B cell (primary cell): ENCODE data around the gene KHK. TPM values are rescaled to one million over a fixed set of nuclear protein-coding genes. Genes with fewer than 3 reads are reported as not detected.

Experiments used
- ATAC-seq: fragments of 200-7000 bp; cut with Tn5 transposase; one replicate; pipeline ENCODE4 v1.10.0; 2021; ENCODE audit warnings: low read depth, mild to moderate bottlenecking, moderate number of reproducible peaks, moderate library complexity
- CTCF ChIA-PET: fragments of 350-600 bp; sonication (Branson Sonifier 250); formaldehyde crosslinking; loops from one replicate; lab custom pipeline; 2021; ENCODE audit warnings: antibody characterized with exemption, inconsistent platforms; lab: Charles Lee
- POLR2A ChIA-PET: fragments of 350-600 bp; sonication (Branson Sonifier 250); formaldehyde crosslinking; loops from one replicate; lab custom pipeline; 2021; ENCODE audit warnings: antibody characterized with exemption; lab: Charles Lee
- DNase-seq: peaks from one replicate; pipeline ENCODE4 v3.0.0; 2013
- H2AFZ ChIP-seq: 2 replicates; pipeline ENCODE4 v1.6.1; 2012; ENCODE audit warnings: mild to moderate bottlenecking, low read depth, low read length; ENCODE audit not compliant: insufficient read depth, poor library complexity, severe bottlenecking
- H3K27ac ChIP-seq, 2 donors: 1 replicate in 1 of 2; 2 replicates in 1 of 2; pipeline ENCODE4 v1.5.1; 2012 to 2013; ENCODE audit warnings: low read length in 2 of 2, mild to moderate bottlenecking in 2 of 2, moderate library complexity in 1 of 2
- H3K27me3 ChIP-seq, 4 experiments: fragments of 200-600 bp in 1 of 4; sonication (generic) in 1 of 4; replicated peaks in 1 of 4; 1 replicate in 2 of 4; 2 replicates in 2 of 4; pipeline versions ENCODE4 v1.6.1 to v1.7.0; 2013 to 2016; ENCODE audit warnings: low read length in 3 of 4, mild to moderate bottlenecking in 2 of 4, mixed read lengths in 1 of 4, moderate library complexity in 1 of 4; ENCODE audit not compliant: insufficient read depth in 4 of 4, control insufficient read depth in 3 of 4; ENCODE audit errors: control extremely low read depth in 1 of 4
- H3K36me3 ChIP-seq, 2 experiments: replicated peaks in 1 of 2; 1 replicate in 1 of 2; 2 replicates in 1 of 2; pipeline versions ENCODE4 v1.6.1 to v1.7.1; 2013; ENCODE audit warnings: low read length in 1 of 2; ENCODE audit not compliant: insufficient read depth in 2 of 2, control insufficient read depth in 1 of 2; ENCODE audit errors: control extremely low read depth in 1 of 2, extremely low read depth in 1 of 2
- H3K4me1 ChIP-seq, 2 donors: fragments of 200-600 bp in 1 of 2; sonication (generic) in 1 of 2; 1 replicate in 1 of 2; 2 replicates in 1 of 2; pipeline versions ENCODE4 v1.5.1 to v1.6.1; 2013 to 2017; ENCODE audit warnings: low read length in 2 of 2; ENCODE audit not compliant: control insufficient read depth in 2 of 2, insufficient read depth in 2 of 2
- H3K4me2 ChIP-seq: replicated peaks from 2 replicates; pipeline ENCODE3; 2012; ENCODE audit warnings: mild to moderate bottlenecking, low read depth, low read length; ENCODE audit not compliant: poor library complexity, severe bottlenecking
- H3K4me3 ChIP-seq, 5 experiments: fragments of 200-600 bp in 1 of 5; sonication (generic) in 1 of 5; 1 replicate in 3 of 5; 2 replicates in 2 of 5; pipeline versions ENCODE4 v1.5.1 to v1.7.0; 2011 to 2016; ENCODE audit warnings: low read length in 4 of 5, mild to moderate bottlenecking in 4 of 5, low read depth in 2 of 5, control low read depth in 1 of 5, moderate library complexity in 1 of 5; ENCODE audit not compliant: insufficient read depth in 1 of 5; ENCODE audit errors: control extremely low read depth in 1 of 5, extremely low read depth in 1 of 5
- H3K79me2 ChIP-seq: fragments of 200-600 bp; sonication (generic); one replicate; pipeline ENCODE4 v1.6.0; 2016; ENCODE audit warnings: low read length; ENCODE audit not compliant: control insufficient read depth, insufficient read depth
- H3K9ac ChIP-seq: fragments of 200-600 bp; sonication (generic); 2 replicates; pipeline ENCODE4 v1.6.1; 2017; ENCODE audit warnings: mild to moderate bottlenecking, low read length, moderate library complexity
- H3K9me3 ChIP-seq, 3 donors: one replicate each; pipeline versions ENCODE4 v1.6.1 to v1.7.1; 2013; ENCODE audit warnings: low read length in 2 of 3; ENCODE audit not compliant: control insufficient read depth in 2 of 3, insufficient read depth in 1 of 3; ENCODE audit errors: control extremely low read depth in 1 of 3
- H4K20me1 ChIP-seq: 2 replicates; pipeline ENCODE4 v1.6.0; 2012; ENCODE audit warnings: mild to moderate bottlenecking, low read length; ENCODE audit not compliant: insufficient read depth, control insufficient read depth, poor library complexity, severe bottlenecking
- H3K27ac Mint-ChIP-seq: one replicate; pipeline ENCODE4 v1.8.0; 2021; ENCODE audit warnings: mixed read lengths
- H3K27me3 Mint-ChIP-seq: one replicate; pipeline ENCODE4 v1.8.0; 2021; ENCODE audit warnings: mixed read lengths
- H3K4me1 Mint-ChIP-seq: one replicate; pipeline ENCODE4 v1.8.0; 2021; ENCODE audit warnings: mixed read lengths
- H3K4me3 Mint-ChIP-seq: one replicate; pipeline ENCODE4 v1.8.0; 2021; ENCODE audit warnings: mixed read lengths
- H3K9me3 Mint-ChIP-seq: one replicate; pipeline ENCODE4 v1.8.0; 2022; ENCODE audit warnings: mixed read lengths; ENCODE audit not compliant: insufficient read depth
- EZH2 ChIP-seq: IDR thresholded peaks from 2 replicates; pipeline ENCODE4 v1.6.1; 2012; ENCODE audit warnings: borderline replicate concordance, low read depth, mild to moderate bottlenecking, moderate library complexity, low read length; ENCODE audit not compliant: insufficient read depth, poor library complexity, severe bottlenecking
- WGBS: methylation state at CpG from one replicate; pipeline ENCODE4 v1.1.5; 2013; ENCODE audit warnings: missing lambda C conversion rate; ENCODE audit not compliant: insufficient coverage; 5-methylcytosine and 5-hydroxymethylcytosine counted together
- intact Hi-C: fragments of 100-400 bp; cut with micrococcal nuclease; formaldehyde crosslinking; loops from one replicate; pipeline ENCODE4 v1.10.0; 2022
- polyA plus RNA-seq: library from polyadenylated mRNA; depleted of rRNA; stranded (reverse); fragments of >200 nt; gene quantifications from 2 replicates; pipeline ENCODE4 v1.2.3, GENCODE V29; 2012
- total RNA-seq, 2 donors: library from RNA; stranded (reverse); fragments of 120-200 nt in 1 of 2; gene quantifications; 1 replicate in 1 of 2; 2 replicates in 1 of 2; pipeline versions ENCODE4 v1.2.3 to v1.2.4, GENCODE V29; 2013 to 2022
- TF ChIP-seq, protein P1 (sequence below): fragments of 200-600 bp; IDR thresholded peaks from one replicate; pipeline ENCODE4 v1.8.0; 2022; ENCODE audit warnings: antibody characterized with exemption, mild to moderate bottlenecking

Gene KHK
- total and polyA plus RNA-seq, 2 donors (not counting 1 experiment from before 2014, with no cell fraction given): 3.3 to 4.0 TPM

DNA sequence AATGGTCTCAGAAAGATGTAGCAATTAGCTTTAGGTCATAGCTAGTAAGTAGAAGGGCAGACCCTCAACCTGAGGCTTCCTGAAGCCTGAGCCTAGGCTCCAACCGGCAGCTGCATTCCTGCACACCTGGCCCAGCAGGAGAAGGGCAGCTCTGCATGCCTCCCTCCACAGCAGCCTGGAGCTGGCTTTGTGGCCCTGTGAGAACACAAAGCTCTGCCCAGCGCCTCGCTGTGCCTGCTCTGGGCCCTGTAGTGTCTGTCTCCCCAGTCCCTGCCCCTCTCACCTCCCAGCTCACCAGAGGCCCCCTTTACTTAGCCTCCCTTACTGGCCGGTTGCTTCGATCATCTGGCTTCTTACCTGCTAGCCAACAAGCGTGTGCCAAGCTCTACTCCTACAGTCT lies 47.1 kb upstream of the KHK start:
- Histone ChIP-seq H3K4me1 (peaks cover 28 to 41% of the 10 kb centered on the region in 2 donors), H3K27ac (no peak overlapping the region), H2AFZ (no peak overlapping the region), H3K27me3 (no peaks in the 10 kb centered on the region), H3K9me3 (no peaks in the 10 kb centered on the region), H3K79me2 (peaks cover 10% of the 10 kb centered on the region), H4K20me1 (peaks cover 29% of the 10 kb centered on the region), H3K4me3 (no peak overlapping the region), H3K36me3 (peaks cover 1 to 64% of the 10 kb centered on the region in 2 experiments), H3K9ac (no peak overlapping the region), H3K4me2 (no peak overlapping the region)
- POLR2A ChIA-PET: interaction anchor here (1.2 kb wide), 1 partner anchor 12 kb away, joined by 3 read pairs; the partner anchor contains the start of gene AGBL5
- no peak overlapping the region for H3K27ac Mint-ChIP-seq
- ATAC-seq: no peak
- intact Hi-C loops: no loop called here
- CTCF ChIA-PET: interaction anchor here (1.1 kb wide), 1 partner anchor 10 kb away, joined by 5 read pairs; no protein-coding TSS in a partner anchor
- WGBS: 100% methylated on average over 3 of the region's 6 CpGs
- no peaks in the 10 kb centered on the region for H3K27me3 Mint-ChIP-seq
- TF ChIP-seq, protein P1, sequence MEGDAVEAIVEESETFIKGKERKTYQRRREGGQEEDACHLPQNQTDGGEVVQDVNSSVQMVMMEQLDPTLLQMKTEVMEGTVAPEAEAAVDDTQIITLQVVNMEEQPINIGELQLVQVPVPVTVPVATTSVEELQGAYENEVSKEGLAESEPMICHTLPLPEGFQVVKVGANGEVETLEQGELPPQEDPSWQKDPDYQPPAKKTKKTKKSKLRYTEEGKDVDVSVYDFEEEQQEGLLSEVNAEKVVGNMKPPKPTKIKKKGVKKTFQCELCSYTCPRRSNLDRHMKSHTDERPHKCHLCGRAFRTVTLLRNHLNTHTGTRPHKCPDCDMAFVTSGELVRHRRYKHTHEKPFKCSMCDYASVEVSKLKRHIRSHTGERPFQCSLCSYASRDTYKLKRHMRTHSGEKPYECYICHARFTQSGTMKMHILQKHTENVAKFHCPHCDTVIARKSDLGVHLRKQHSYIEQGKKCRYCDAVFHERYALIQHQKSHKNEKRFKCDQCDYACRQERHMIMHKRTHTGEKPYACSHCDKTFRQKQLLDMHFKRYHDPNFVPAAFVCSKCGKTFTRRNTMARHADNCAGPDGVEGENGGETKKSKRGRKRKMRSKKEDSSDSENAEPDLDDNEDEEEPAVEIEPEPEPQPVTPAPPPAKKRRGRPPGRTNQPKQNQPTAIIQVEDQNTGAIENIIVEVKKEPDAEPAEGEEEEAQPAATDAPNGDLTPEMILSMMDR: no peak
- TF ChIP-seq EZH2: no peak
- no peak for DNase-seq
- peaks cover 34% of the 10 kb centered on the region for H3K4me1 Mint-ChIP-seq
- no peaks in the 10 kb centered on the region for H3K9me3 Mint-ChIP-seq
- H3K4me3 Mint-ChIP-seq: no peak overlapping the region

- Histone ChIP-seq H3K9ac (no peak overlapping the region), H3K4me2 (no peak overlapping the region), H3K36me3 (peaks cover 1 to 64% of the 10 kb centered on the region in 2 experiments), H2AFZ (no peak overlapping the region), H3K79me2 (peaks cover 6% of the 10 kb centered on the region), H3K27ac (peak overlapping the region in 1 of 2 donors; percentile 92), H3K4me1 (peaks cover 28 to 39% of the 10 kb centered on the region in 2 donors), H3K9me3 (no peaks in the 10 kb centered on the region), H3K4me3 (no peak overlapping the region), H4K20me1 (peaks cover 26% of the 10 kb centered on the region), H3K27me3 (no peaks in the 10 kb centered on the region)
- ATAC-seq (no peak), DNase-seq (no peak)
- Mint-ChIP-seq H3K27ac (no peak overlapping the region), H3K27me3 (no peaks in the 10 kb centered on the region), H3K4me1 (peaks cover 34% of the 10 kb centered on the region), H3K4me3 (no peak overlapping the region), H3K9me3 (no peaks in the 10 kb centered on the region)
- WGBS: 98% methylated on average over 7 of the region's 7 CpGs
- intact Hi-C loops: no loop called here
- no peak for TF ChIP-seq EZH2
- CTCF ChIA-PET: interaction anchor here (1.1 kb wide), 1 partner anchor 9 kb away, joined by 5 read pairs; no protein-coding TSS in a partner anchor
- POLR2A ChIA-PET: interaction anchor here (1.2 kb wide), 1 partner anchor 12 kb away, joined by 3 read pairs; the partner anchor contains the start of gene AGBL5
These were observed 46.7 kb upstream of the KHK start for GRCh38 chr2:27039871-27040270.
